Panc1 (cell line): Measurements from ENCODE around the gene TNRC6B.

Experiments
- POLR2AphosphoS5 ChIP-seq: IDR thresholded peaks from 2 replicates; pipeline ENCODE4 v1.6.1; 2012; ENCODE audit warnings: mild to moderate bottlenecking, low read depth, low read length, moderate library complexity
- REST ChIP-seq, 2 experiments: IDR thresholded peaks; 2 replicates each; pipeline ENCODE4 v1.6.1; 2011 to 2012; ENCODE audit warnings: low read depth in 2 of 2, control low read depth in 1 of 2, low read length in 1 of 2, mild to moderate bottlenecking in 1 of 2, moderate library complexity in 1 of 2; ENCODE audit not compliant: insufficient read depth in 1 of 2
- SIN3A ChIP-seq: IDR thresholded peaks from 2 replicates; pipeline ENCODE4 v1.6.1; 2012; ENCODE audit warnings: low read depth, mild to moderate bottlenecking, low read length, moderate library complexity, borderline replicate concordance; ENCODE audit not compliant: insufficient read depth
- TCF7L2 ChIP-seq: IDR thresholded peaks from 2 replicates; pipeline ENCODE4 v1.6.1; 2011; ENCODE audit warnings: mild to moderate bottlenecking, low read depth, low read length, inconsistent platforms
- TF ChIP-seq, protein P1 (sequence below): fragments of 450-650 bp; IDR thresholded peaks from 2 replicates; pipeline ENCODE4 v1.5.1; 2017; ENCODE audit warnings: mild to moderate bottlenecking

GRCh38 chr22:40153192-40153591, 24.5 kb upstream of the TNRC6B start:
- TF ChIP-seq TCF7L2 (no peak), POLR2AphosphoS5 (no peak), REST (IDR thresholded peaks at IDR 0.05; ENCODE audit: insufficient read depth in 1 of 2, low read depth in 2 of 2, low read length in 1 of 2) (no peak), SIN3A (no peak)
- TF ChIP-seq, protein P1, sequence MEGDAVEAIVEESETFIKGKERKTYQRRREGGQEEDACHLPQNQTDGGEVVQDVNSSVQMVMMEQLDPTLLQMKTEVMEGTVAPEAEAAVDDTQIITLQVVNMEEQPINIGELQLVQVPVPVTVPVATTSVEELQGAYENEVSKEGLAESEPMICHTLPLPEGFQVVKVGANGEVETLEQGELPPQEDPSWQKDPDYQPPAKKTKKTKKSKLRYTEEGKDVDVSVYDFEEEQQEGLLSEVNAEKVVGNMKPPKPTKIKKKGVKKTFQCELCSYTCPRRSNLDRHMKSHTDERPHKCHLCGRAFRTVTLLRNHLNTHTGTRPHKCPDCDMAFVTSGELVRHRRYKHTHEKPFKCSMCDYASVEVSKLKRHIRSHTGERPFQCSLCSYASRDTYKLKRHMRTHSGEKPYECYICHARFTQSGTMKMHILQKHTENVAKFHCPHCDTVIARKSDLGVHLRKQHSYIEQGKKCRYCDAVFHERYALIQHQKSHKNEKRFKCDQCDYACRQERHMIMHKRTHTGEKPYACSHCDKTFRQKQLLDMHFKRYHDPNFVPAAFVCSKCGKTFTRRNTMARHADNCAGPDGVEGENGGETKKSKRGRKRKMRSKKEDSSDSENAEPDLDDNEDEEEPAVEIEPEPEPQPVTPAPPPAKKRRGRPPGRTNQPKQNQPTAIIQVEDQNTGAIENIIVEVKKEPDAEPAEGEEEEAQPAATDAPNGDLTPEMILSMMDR = no peak
